Lower leg skin (tissue), 3 donors: ENCODE results near the gene CRTAP.

ENCODE experiments used
- CTCF ChIP-seq, 3 donors: fragments of 450-650 bp; IDR thresholded peaks; one replicate each; pipeline ENCODE4 v1.5.1; 2016; ENCODE audit warnings: antibody characterized with exemption in 3 of 3, mild to moderate bottlenecking in 3 of 3, moderate library complexity in 2 of 3
- POLR2A ChIP-seq, 2 donors: fragments of 450-650 bp; IDR thresholded peaks; one replicate each; pipeline ENCODE4 v1.6.1; 2016 to 2017; ENCODE audit warnings: antibody characterized with exemption in 2 of 2, mild to moderate bottlenecking in 1 of 2, moderate library complexity in 1 of 2

DNA sequence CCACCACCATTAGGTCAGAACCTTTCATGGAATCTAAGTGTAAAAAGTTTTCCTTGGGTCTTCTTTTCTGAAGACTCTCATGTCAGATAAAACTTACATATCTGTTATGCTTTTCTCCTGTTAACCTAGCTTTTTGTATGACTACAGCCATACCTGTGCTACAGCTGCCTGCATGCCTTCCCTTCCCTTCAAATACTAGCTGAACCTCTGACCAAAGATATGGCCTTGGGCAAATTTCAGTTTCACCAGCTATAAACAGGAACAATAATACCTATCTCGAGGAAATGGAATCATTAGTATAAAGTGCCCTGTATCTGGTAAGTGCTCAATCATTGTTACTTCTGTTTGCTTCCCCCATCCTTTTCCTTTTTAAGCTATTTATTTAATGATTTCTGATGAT lies 41.9 kb upstream of the CRTAP start:
- TF ChIP-seq POLR2A (IDR thresholded peaks at IDR 0.05) (no peak), CTCF (IDR thresholded peaks at IDR 0.05) (no peak)
